ENCODE results near the gene TSPAN9. TPM values are rescaled to one million over a fixed set of nuclear protein-coding genes. Genes with fewer than 3 reads are reported as not detected.

Gene TSPAN9
- total and polyA plus RNA-seq, 2 donors from 2014 or later: 62.4 to 81.6 TPM

GRCh38 chr12:3175238-3175637 lies 98.1 kb downstream of the TSPAN9 start:
- H3K9ac ChIP-seq (ENCODE audit: low read length in 3 of 3): no peak overlapping the region
- no peak for TF ChIP-seq CTCF (IDR thresholded peaks at IDR 0.05; ENCODE audit: borderline replicate concordance, extremely low read depth, insufficient read depth)
- no peaks in the 10 kb centered on the region for H3K9me3 ChIP-seq (ENCODE audit: control insufficient read depth in 2 of 3, insufficient read depth in 1 of 3, low read length in 3 of 3)
- H3K27ac ChIP-seq (ENCODE audit: low read depth in 2 of 2, low read length in 2 of 2): no peak overlapping the region
- FAIRE-seq: no peak
- H3K4me1 ChIP-seq (ENCODE audit: control insufficient read depth in 2 of 3, insufficient read depth in 2 of 3, low read depth in 1 of 3, low read length in 3 of 3): peaks cover 0 to 12% (median 0%) of the 10 kb centered on the region in 3 donors
- intact Hi-C loops (cut with DNase I): no loop called here
- no peak for DNase-seq
- no peak overlapping the region for H3K4me3 ChIP-seq (ENCODE audit: low read length in 3 of 3)
- no peaks in the 10 kb centered on the region for H3K36me3 ChIP-seq (ENCODE audit: control insufficient read depth in 2 of 3, insufficient read depth in 3 of 3, low read length in 3 of 3)
- H3K27me3 ChIP-seq (ENCODE audit: control insufficient read depth, insufficient read depth, low read length): no peaks in the 10 kb centered on the region

GRCh38 chr12:3176754-3177153 lies 99.6 kb downstream of the TSPAN9 start:
- no peak for FAIRE-seq

GRCh38 chr12:3177778-3178425 lies 100.7 kb downstream of the TSPAN9 start:
- H3K9me3 ChIP-seq (ENCODE audit: control insufficient read depth in 2 of 3, insufficient read depth in 1 of 3, low read length in 3 of 3): no peaks in the 10 kb centered on the region
- no peaks in the 10 kb centered on the region for H3K36me3 ChIP-seq (ENCODE audit: control insufficient read depth in 2 of 3, insufficient read depth in 3 of 3, low read length in 3 of 3)
- H3K27me3 ChIP-seq (ENCODE audit: control insufficient read depth, insufficient read depth, low read length): no peaks in the 10 kb centered on the region
- no peak overlapping the region for H3K27ac ChIP-seq (ENCODE audit: low read depth in 2 of 2, low read length in 2 of 2)
- peaks cover 0 to 4% (median 0%) of the 10 kb centered on the region in 3 donors for H3K4me1 ChIP-seq (ENCODE audit: control insufficient read depth in 2 of 3, insufficient read depth in 2 of 3, low read depth in 1 of 3, low read length in 3 of 3)
- no peak for FAIRE-seq
- intact Hi-C loops (cut with DNase I): no loop called here
- no peak overlapping the region for H3K9ac ChIP-seq (ENCODE audit: low read length in 3 of 3)
- peak in 2 of 5 donors; percentile 51 to 62 for DNase-seq
- H3K4me3 ChIP-seq (ENCODE audit: low read length in 3 of 3): no peak overlapping the region
- TF ChIP-seq CTCF (IDR thresholded peaks at IDR 0.05; ENCODE audit: borderline replicate concordance, extremely low read depth, insufficient read depth): no peak

More at GRCh38 chr12:3176754-3177153, 99.6 kb downstream of the TSPAN9 start:
- H3K27ac ChIP-seq (ENCODE audit: low read depth in 2 of 2, low read length in 2 of 2): no peak overlapping the region
- TF ChIP-seq CTCF (IDR thresholded peaks at IDR 0.05; ENCODE audit: borderline replicate concordance, extremely low read depth, insufficient read depth): no peak
- H3K9ac ChIP-seq (ENCODE audit: low read length in 3 of 3): no peak overlapping the region
- DNase-seq: peak in 1 of 5 donors; percentile 28
- no peaks in the 10 kb centered on the region for H3K36me3 ChIP-seq (ENCODE audit: control insufficient read depth in 2 of 3, insufficient read depth in 3 of 3, low read length in 3 of 3)
- H3K4me3 ChIP-seq (ENCODE audit: low read length in 3 of 3): no peak overlapping the region
- H3K27me3 ChIP-seq (ENCODE audit: control insufficient read depth, insufficient read depth, low read length): no peaks in the 10 kb centered on the region
- peaks cover 0 to 6% (median 0%) of the 10 kb centered on the region in 3 donors for H3K4me1 ChIP-seq (ENCODE audit: control insufficient read depth in 2 of 3, insufficient read depth in 2 of 3, low read depth in 1 of 3, low read length in 3 of 3)
- no peaks in the 10 kb centered on the region for H3K9me3 ChIP-seq (ENCODE audit: control insufficient read depth in 2 of 3, insufficient read depth in 1 of 3, low read length in 3 of 3)
- intact Hi-C loops (cut with DNase I): no loop called here
